Epidermal melanocyte (primary cell): ENCODE measurements around the gene PCSK2.

Experiments used
- DNase-seq: peaks from one replicate; pipeline ENCODE4 v3.0.0; 2011; ENCODE audit warnings: low spot score; ENCODE audit not compliant: insufficient read length

The PCSK2 gene

DNA sequence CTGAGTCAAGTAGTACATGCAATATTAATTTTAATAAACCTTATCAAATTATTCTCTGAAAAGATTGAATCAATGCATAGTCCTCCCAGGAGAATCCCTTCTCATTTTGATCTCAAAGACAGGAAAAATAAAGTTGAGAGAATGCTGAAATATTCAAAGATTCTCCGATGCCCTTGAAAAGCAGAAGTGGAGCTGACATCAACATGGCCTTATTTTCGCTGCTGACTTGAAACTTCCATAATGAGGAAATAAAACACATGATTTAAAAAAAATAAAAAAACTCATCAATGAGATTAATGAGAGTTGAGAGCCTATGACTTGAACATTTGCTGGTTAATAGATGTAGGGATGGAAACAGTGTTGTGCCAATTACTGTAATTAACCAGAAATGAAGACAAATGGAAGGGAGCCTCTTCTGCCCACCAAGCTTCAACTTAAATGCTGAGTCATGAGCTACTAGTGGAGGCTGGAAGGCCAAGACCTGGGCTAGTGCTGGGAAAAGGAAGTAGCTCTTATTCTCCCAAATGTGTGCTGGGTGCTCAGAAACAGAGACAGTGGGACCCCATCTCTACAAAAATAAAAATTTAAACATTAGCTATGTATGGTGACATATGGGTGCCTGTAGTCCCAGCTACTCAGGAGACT, 164.4 kb downstream of the PCSK2 start:
- DNase-seq, result no peak

DNA sequence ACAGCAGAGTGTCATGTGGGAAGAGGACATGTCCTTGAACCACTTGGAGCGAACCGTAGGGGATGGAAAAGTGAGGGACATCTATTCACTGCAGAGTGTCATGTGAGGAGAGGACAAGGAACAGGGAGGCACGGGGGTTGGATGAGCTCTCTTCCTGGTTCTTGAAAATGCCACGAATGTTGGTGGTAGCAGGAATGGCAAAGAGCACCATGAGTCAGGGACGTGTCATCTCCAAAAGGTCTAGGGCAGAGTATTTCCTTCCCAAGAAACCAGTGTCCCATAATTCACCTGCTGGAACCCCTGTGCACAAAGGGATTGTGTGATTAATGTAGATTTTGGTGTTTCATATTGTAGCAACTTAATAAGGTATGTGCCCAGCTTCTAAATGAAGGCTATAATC, 167.6 kb downstream of the PCSK2 start:
- no peak for DNase-seq

DNA sequence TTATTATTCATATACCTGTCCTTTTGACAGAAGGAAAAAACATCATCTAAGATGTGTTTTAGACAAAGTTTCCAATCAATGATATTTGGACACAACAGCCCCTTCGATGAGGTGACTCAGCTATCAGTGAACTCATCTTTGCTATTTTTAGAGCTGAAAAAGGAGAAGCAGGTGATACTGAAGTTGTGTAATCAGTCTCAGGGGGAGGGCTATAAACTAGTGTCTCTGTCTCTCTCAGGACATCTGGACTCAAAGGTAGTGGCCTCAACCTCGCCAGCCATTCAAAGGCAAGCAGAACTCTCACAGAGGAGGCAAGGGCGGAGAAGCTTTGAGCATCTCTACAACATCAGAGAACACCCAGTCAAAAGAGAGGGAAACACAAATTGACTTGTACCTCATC, 168.9 kb downstream of the PCSK2 start:
- no peak for DNase-seq

DNA sequence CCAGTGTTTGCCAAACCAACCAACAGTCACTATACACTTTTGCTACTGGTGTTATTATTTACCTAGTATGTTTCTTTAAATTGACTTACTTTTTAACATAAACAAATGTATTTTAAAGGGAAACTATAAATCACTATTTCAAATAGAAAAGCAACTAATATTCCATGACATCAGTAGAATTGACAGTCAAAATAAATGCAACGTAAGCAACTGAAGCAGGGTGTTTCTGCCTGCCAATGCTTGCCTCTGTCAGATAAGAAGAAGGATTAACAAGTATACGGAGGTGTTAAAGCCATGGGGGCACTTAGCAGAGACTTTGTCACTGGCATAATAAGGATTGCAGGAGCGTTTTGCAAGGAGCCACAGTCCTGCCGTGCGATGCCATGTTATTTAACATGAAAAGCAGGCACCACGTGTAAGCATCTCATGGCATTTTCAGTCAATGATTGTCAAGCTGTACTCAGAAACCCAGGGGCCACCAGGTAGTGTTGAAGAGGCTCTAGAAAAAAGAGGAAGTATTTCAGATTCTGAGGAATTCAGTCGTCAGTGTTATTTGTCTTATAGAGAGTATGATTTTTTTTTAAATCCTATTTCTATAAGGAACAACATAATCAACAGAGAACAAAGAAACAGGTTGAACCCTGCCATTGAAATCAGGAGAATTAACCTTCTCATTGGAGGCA, 172.6 kb downstream of the PCSK2 start:
- DNase-seq, result no peak

DNA sequence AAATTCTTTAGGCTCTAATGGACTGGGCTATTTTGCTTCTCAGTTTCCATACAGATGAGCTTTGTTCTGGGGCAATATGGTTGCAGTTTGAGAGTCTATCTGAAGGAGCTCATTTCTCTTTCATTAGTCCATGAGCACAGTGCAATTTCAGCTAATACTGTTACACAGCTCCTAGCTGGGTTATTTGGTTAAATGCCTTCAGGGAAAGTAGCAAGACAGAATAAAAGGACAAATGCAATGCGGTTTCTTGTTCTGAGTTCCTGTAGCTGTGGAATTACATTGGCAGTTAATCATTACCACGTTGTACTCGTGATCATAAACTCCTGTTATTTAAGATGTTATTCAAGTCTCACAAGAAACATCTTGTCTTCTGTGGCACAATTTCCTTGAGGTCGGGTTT, 176.6 kb downstream of the PCSK2 start:
- peak; percentile 38 for DNase-seq

DNA sequence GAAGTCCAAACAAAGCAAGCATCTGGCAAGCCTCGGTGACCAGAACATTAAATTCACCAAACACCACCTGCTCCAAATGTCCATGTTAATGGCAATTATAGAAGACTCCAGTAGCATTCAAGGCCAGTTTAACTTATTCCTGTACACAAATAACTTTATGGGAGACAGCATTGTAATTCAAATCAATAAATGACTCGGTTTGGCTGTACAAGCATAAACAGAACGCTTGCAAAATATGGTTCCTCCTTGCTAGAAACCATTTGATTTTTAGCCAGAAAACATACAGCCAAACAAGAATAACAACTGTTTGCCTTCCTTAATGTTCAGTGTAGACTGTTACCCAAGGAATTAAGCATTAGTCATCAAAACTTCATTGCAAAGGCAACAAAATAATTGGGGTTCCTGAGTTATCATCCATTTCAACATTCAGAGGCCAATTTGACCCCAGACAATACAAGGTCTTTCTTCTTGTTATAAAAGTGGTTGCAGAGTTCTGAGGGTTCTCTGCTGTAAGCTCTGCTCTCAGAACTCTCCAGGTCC, 179.3 kb downstream of the PCSK2 start:
- no peak for DNase-seq

DNA sequence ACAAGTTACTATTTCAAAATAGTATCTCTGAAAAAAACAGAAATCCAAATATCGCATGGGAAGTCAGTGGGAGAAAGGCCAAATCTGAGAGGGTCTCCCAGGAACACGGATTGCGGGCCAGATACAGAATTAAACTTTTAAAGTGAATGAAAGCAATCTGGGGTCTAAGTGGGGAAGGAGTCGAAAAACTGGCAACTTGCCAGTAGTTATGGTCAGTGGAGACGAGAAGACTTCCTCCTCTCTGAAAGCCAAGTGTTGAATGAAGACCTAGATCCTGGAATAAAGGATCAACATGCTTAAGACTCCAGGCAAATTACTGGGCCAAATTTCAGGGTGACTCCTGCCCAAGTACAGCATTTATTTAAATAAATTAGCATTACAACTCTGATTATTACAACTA, 180.7 kb downstream of the PCSK2 start:
- DNase-seq, result no peak

DNA sequence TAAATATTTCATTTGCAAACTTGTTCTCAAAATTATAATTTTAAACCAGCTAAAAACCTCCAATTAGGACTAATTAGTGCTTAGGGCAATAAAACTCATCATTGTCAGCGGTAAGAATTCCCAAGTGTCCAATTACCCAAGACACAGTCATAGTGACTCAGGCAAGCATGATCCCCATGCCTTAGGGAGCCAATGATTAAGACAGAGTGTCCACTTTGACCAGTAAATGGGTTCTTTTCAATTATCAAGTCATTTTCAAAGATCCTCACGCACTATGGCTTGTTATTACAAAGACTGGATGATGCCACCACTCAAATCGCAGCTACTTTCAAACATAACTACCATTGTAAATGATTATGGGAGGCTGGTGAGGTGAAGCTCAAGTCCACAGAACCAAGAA, 190.4 kb downstream of the PCSK2 start:
- DNase-seq, result no peak

DNA sequence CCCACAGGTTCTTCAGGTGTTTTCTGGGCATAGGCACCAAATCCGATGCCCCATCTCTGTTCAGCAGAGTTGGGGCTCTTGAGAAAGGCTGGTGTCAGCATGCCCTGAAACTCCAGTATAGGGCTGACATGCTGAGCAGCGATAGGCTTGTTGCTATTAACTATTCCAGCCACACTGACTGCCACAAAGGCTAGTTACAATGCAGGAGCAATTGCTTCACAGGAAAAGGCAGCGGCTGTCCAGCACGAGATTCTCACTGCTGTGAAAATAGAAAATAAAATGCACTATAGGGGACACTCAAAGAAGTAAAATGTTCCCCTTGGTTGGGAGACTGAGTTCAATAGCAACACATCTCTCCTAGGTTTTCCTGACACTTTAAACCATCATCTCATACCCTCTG, 191.9 kb downstream of the PCSK2 start:
- no peak for DNase-seq

DNA sequence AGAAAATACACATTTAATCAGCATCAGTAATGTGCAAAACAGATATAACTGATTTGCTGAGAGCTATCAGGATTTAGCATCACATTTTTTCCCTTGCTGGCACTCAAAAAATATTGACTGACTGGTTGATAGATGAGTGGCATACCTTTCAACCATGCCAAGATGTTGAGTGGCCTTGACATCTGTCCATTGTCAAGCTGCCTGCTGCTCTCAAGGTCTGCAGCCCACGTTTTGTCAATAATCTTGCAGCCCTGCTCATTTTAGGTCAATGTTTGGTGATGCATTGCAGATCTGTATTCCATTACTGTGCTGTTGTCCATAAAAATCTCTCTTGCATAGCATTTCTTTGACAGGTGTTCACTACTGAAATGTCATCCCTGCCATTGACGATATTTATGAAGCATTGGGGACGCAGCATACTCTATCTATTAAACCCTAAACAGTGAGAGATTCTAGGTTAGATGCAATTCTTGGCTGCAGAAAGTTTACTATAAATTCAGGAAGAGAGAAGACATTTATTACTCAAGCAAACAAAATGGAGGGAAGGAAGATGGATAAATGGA, 192.7 kb downstream of the PCSK2 start:
- no peak for DNase-seq

DNA sequence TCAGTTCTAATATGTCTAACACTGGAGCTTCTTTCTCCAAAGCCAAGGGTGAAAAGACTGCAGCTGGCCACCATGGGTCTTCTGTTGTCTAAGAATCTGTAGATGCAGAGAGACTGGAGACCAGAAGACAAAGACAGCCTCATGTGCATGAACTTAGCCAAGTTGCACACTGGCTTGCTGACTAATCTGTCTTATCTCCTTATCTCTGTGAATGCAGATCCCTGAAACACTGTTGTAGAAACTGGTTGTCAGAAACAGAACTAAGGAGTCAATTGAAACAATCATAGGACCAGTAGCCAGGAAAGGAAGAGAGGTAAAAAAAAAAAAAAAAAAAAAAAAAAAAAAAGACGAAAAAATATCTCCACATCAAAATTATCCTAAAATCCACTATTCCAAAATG, 194.7 kb downstream of the PCSK2 start:
- DNase-seq, result no peak

DNA sequence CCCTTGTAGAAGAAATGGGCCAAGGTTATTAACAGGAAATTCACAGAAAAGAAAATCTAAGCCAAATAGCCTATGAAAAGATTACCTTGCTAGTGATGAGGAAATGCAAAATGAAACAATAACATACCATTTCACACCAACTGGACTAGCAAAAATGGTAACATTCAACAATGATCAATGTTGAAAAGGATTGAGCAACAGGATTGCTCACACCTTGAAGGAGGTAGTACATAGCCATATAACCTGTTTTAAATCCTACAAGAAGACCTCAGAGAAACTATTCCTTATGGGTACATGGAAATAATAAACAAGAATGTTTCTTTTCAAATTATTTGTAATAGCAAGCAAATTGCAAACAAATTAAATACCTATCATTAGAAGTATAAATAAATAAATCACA, 196.9 kb downstream of the PCSK2 start:
- no peak for DNase-seq

DNA sequence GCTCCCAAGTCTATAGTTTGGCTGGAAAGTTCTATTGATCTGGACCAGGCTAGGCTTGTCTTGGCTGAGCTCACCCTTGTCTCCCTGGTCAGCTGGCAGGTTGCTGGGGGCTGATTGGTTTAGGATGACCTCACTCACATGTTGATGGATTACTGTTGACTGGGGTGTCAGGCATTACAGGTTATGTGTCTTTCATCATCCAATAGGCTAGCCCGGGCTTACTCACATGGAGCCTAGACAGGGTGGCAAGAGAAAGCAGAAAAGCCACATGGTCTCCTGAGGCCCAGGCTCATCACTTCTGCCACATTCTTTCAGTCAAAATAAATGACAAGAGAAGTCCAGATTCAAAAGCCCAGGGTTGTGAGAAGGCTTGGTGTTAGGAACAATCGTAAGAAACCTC, 200.8 kb downstream of the PCSK2 start:
- no peak for DNase-seq

DNA sequence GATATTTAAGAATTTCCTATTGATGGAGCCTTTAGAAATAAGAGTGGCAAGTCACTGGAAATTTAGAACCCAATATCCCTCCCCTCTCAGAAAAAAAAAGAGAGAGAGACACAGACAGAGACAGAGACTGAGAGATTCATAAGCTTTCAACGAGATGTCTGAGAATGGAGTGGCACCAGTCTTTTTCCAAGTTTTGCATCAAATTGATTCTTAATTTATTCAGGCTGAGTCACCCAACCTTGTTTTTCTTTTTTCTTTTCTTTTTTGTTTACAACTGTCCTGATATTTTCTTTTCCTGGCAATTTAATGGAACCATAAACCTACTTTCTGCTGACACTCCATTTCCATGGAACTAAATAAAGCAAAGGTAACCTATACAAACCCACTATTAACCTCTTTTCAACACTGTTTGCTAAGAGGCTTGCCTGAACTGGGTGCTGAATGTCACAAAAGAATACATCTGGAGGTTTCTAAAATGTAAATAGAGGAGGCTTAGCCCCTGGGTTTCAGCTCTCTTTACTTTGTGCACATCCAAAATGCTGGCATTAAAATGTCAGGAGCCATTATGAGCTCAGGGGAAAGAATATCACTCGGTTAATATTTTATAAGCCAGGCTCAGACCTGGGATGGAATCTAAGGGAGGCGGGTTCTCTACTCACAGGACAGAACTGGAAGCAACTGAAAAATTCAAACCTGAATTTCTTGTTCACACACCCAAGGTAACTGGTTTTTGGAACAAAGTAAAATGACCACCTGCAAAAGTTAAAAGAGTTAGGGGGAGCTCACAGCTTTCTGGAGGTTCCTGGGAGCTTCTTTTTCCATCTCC, 203.5 kb downstream of the PCSK2 start:
- no peak for DNase-seq

DNA sequence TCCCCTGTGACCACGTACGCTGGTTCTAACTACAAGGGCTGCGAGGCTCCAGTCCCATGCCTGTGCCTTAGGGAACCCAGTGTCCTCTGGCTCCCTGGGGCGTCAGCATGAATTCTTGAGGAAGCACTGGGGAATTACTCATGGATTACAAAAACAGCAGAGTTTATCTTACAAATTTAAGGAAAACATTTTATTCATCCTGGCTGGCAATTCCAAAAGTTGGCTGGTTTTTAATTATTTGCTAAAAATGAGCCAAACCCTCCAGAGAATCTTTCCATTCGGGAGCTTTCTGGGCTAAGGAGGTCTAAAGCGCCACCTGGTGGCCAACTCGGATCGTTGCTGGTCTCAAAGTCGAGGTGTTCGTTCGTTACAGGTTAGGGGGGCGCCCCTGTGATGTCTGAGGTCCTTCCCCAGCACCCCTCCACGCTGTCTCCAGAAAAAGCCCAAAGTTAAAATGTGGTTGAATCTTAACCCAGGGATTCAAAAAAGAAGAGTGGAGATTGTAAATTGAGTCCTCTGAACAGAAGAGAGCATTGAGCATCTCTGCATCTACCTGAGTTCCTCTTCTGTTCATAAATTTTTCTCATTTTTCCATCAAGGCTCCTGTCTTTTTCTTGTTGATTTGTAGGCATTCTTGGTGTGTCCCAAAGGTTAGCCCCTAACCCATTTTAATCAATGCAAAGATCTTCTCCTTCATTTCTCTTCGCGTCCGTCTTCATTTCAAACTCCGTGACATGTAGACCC, 205.0 kb downstream of the PCSK2 start:
- DNase-seq, result peak; percentile 55

DNA sequence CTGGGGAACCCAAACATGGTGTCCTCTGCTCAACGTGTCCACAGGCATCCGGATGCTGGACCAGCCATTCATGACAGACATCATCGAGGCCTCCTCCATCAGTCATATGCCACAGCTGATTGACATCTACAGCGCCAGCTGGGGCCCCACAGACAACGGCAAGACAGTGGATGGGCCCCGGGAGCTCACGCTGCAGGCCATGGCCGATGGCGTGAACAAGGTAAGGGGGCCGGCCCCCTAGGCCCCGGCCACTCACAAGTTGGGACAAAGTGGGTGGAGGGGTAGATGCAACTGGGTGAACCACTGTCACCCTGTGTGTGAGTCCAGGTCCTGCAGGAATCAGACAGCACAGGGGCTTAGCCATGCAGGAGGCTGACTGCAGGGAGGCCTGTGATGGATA, 209.8 kb downstream of the PCSK2 start:
- DNase-seq, result no peak

DNA sequence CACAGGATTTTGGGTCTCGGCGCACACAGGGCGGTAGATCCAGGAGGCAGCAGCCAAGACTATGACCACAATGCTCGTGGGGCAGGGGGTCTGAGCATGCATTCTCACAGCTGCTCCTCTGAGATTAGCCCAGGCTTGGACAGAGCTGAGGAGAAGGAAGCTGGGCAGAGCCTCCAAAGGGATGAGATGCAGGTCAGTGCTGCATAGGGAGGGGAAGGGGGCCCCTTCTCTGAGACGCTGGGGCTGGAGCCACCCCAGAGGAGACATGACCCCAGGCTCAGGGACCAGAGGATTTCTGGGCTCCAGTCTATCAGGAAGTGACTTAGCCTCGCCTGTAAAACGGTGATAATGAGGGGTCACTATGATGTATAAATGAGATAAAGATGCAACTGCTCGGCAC, 210.4 kb downstream of the PCSK2 start:
- no peak for DNase-seq

DNA sequence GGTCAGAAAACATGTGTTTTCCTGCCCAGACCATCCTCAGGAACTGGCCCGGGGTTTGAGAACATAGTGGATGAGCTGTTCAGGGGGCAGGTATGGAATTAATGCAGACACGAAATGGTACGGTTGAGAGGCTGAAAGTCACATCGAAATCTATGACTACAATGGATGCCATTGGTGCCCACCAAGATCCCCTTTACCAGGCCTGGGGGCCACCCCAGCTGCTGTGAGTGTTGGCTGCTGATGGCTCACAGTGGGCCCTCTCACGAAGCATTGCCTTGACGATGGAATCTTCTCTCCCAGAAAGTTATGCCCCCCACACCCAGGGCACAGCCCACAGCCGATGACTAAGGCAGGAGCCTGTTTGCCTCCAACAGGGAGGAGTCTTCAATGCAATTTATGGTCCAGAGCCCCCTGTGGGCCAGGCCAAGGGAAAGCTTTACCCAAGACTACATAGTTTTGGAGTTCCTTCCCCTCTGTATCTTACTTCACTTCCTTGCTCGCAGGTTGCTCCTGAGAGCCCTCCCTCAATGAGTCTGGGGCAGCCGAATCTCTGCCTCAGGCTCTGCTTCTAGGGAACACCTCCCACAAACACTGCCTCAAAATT, 211.7 kb downstream of the PCSK2 start:
- DNase-seq, result no peak

DNA sequence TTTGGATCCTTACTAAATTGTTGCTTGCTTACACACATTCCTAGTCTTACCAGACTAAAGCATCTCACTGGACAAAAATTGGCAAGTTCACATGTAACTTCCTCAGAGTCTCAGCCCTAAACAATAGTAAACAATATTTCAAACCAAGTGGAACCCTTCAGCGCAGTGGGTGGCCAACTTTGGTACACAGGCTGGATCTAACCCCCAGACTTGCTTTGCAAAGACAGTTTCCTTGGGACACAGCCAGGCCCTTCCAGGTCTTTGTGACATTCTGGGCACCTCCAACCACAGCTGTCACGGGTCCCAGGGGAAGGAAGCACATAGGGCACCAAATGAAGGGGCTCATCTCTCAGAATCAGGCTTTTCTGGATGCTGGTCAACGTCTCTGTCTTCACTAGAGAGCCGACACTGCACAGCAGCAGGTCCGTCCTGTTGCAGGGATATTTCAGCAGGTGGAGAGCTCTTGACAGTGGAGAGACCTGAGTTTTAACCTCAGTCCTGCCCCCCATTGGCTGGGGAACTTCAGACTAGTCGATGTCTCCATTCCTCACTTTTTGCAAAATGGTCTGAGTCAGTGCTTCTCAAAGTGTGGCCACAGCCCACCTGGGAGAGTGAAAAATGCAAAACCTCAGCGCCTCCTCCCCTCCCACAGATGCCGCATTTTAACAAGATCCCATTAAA, 212.9 kb downstream of the PCSK2 start:
- DNase-seq, result no peak

DNA sequence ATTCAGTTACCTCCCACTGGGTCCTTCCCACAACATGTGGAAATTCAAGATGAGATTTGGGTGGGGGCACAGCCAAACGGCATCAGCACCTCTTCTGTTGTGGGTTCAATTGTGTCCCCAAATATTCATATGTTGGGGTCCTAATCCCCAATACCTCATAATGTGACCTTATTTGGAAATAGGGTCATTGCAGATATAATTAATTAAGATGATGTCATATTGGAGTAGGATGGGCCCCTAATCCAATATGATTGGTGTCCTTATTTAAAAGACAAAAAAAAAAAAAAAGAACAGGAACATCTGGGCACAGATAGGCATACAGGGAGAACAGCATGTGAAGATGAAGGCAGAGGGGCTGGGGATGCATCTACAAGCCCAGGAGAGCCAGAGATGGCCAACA, 214.9 kb downstream of the PCSK2 start:
- no peak for DNase-seq
